HK-2 (cell line): ENCODE data around the gene ZNF652.
"Not testable (repeated sequence)": the region's sequence is repeated elsewhere in the genome, so short reads cannot be mapped to it uniquely, and the experiment has no call there.

Source experiments
- DNase-seq: peaks from one replicate; pipeline ENCODE4 v3.0.0-alpha.2; 2018; ENCODE audit not compliant: unreplicated experiment

Gene ZNF652

GRCh38 chr17:49261540-49261939 is 100.5 kb downstream of the ZNF652 start:
- not testable (repeated sequence) for DNase-seq

GRCh38 chr17:49260817-49261291 is 101.2 kb downstream of the ZNF652 start:
- no peak for DNase-seq

- peak; percentile 73 for DNase-seq
Measured at GRCh38 chr17:49260011-49260816, 101.8 kb downstream of the ZNF652 start.

- DNase-seq, result no peak
Measured at GRCh38 chr17:49259663-49260010, 102.4 kb downstream of the ZNF652 start.

- DNase-seq, result no peak
Measured at GRCh38 chr17:49258394-49258793, 103.7 kb downstream of the ZNF652 start.

- no peak for DNase-seq
Measured at GRCh38 chr17:49255125-49255524, 106.9 kb downstream of the ZNF652 start.

- no peak for DNase-seq
Measured at GRCh38 chr17:49254066-49254465, 108.0 kb downstream of the ZNF652 start.

- no peak for DNase-seq
Measured at GRCh38 chr17:49252148-49252695, 109.8 kb downstream of the ZNF652 start.

GRCh38 chr17:49249890-49250522 is 112.0 kb downstream of the ZNF652 start:
- no peak for DNase-seq

GRCh38 chr17:49249292-49249794 is 112.7 kb downstream of the ZNF652 start:
- DNase-seq, result no peak

- no peak for DNase-seq
Measured at GRCh38 chr17:49247944-49248343, 114.1 kb downstream of the ZNF652 start.

- DNase-seq, result no peak
Measured at GRCh38 chr17:49244839-49245238, 117.2 kb downstream of the ZNF652 start.
